ENCODE measurements around the gene FANCI. TPM values are rescaled to one million over a fixed set of nuclear protein-coding genes. Genes with fewer than 3 reads are reported as not detected.

Gene FANCI
- total and polyA plus RNA-seq, 4 donors: 3.2 to 11.9 (median 6.3) TPM

GRCh38 chr15:89328398-89329254 is 84.8 kb downstream of the FANCI start:
- DNase-seq: no peak
- H3K4me1 ChIP-seq (ENCODE audit: control insufficient read depth in 5 of 5, insufficient read depth in 5 of 5, low read length in 5 of 5): peaks cover 0 to 16% (median 4%) of the 10 kb centered on the region in 5 donors
- no peaks in the 10 kb centered on the region for H3K9me3 ChIP-seq (ENCODE audit: control insufficient read depth in 4 of 4, insufficient read depth in 3 of 4, low read length in 3 of 4)
- WGBS, 2 donors: 92 to 93% methylated on average over 13 of the region's 13 CpGs
- H3K4me3 ChIP-seq: no peak overlapping the region
- ATAC-seq (ENCODE audit: insufficient read depth, low FRiP score): no peak
- H3K27me3 ChIP-seq (ENCODE audit: control insufficient read depth in 3 of 3, insufficient read depth in 3 of 3, low read length in 2 of 3): no peaks in the 10 kb centered on the region
- TF ChIP-seq CTCF (IDR thresholded peaks at IDR 0.05; ENCODE audit: control extremely low read depth, extremely low read depth): no peak
- H3K9ac ChIP-seq (ENCODE audit: insufficient read depth in 1 of 2, low read length in 2 of 2): no peak overlapping the region
- no peak overlapping the region for H3K27ac ChIP-seq (ENCODE audit: low read depth in 1 of 2, low read length in 1 of 2)
- peaks cover 18 to 78% (median 63%) of the 10 kb centered on the region in 4 donors for H3K36me3 ChIP-seq (ENCODE audit: control insufficient read depth in 4 of 4, insufficient read depth in 4 of 4, low read length in 4 of 4)

- Histone ChIP-seq H3K9me3 (ENCODE audit: control insufficient read depth in 4 of 4, insufficient read depth in 3 of 4, low read length in 3 of 4) (no peaks in the 10 kb centered on the region), H3K9ac (ENCODE audit: insufficient read depth in 1 of 2, low read length in 2 of 2) (no peak overlapping the region), H3K27ac (ENCODE audit: low read depth in 1 of 2, low read length in 1 of 2) (no peak overlapping the region), H3K27me3 (ENCODE audit: control insufficient read depth in 3 of 3, insufficient read depth in 3 of 3, low read length in 2 of 3) (no peaks in the 10 kb centered on the region), H3K36me3 (ENCODE audit: control insufficient read depth in 4 of 4, insufficient read depth in 4 of 4, low read length in 4 of 4) (peaks cover 18 to 69% (median 58%) of the 10 kb centered on the region in 4 donors), H3K4me1 (ENCODE audit: control insufficient read depth in 5 of 5, insufficient read depth in 5 of 5, low read length in 5 of 5) (peaks cover 0 to 21% (median 5%) of the 10 kb centered on the region in 5 donors), H3K4me3 (no peak overlapping the region)
- DNase-seq (no peak), ATAC-seq (ENCODE audit: insufficient read depth, low FRiP score) (no peak)
- TF ChIP-seq CTCF (IDR thresholded peaks at IDR 0.05; ENCODE audit: control extremely low read depth, extremely low read depth): no peak
- WGBS, 2 donors: 61 to 67% methylated on average over 8 of the region's 8 CpGs
These were observed 85.7 kb downstream of the FANCI start for GRCh38 chr15:89329329-89330084.

GRCh38 chr15:89330119-89330518 is 86.3 kb downstream of the FANCI start:
- Histone ChIP-seq H3K27me3 (ENCODE audit: control insufficient read depth in 3 of 3, insufficient read depth in 3 of 3, low read length in 2 of 3) (no peaks in the 10 kb centered on the region), H3K9ac (ENCODE audit: insufficient read depth in 1 of 2, low read length in 2 of 2) (no peak overlapping the region), H3K36me3 (ENCODE audit: control insufficient read depth in 4 of 4, insufficient read depth in 4 of 4, low read length in 4 of 4) (peaks cover 18 to 65% (median 53%) of the 10 kb centered on the region in 4 donors), H3K4me3 (no peak overlapping the region), H3K4me1 (ENCODE audit: control insufficient read depth in 5 of 5, insufficient read depth in 5 of 5, low read length in 5 of 5) (peaks cover 0 to 21% (median 5%) of the 10 kb centered on the region in 5 donors), H3K9me3 (ENCODE audit: control insufficient read depth in 4 of 4, insufficient read depth in 3 of 4, low read length in 3 of 4) (no peaks in the 10 kb centered on the region), H3K27ac (ENCODE audit: low read depth in 1 of 2, low read length in 1 of 2) (no peak overlapping the region)
- no peak for DNase-seq
- WGBS, 2 donors: 92 to 95% methylated on average over 6 of the region's 6 CpGs
- no peak for TF ChIP-seq CTCF (IDR thresholded peaks at IDR 0.05; ENCODE audit: control extremely low read depth, extremely low read depth)
- no peak for ATAC-seq (ENCODE audit: insufficient read depth, low FRiP score)

Data from lung (tissue), 12 donors.